Endodermal cell (in vitro differentiated cells): Measurements from ENCODE around the gene FAM221B. TPM values are rescaled to one million over a fixed set of nuclear protein-coding genes. Genes with fewer than 3 reads are reported as not detected.

Source experiments
- DNase-seq: peaks from one replicate; pipeline ENCODE4 v3.0.0-alpha.2; 2017
- H3K27ac ChIP-seq: 2 replicates; pipeline ENCODE4 v1.5.1; 2013; ENCODE audit warnings: mild to moderate bottlenecking, low read depth, low read length, moderate library complexity
- H3K27me3 ChIP-seq: 2 replicates; pipeline ENCODE4 v1.6.1; 2013; ENCODE audit warnings: mild to moderate bottlenecking, low read length, moderate library complexity; ENCODE audit not compliant: insufficient read depth, control insufficient read depth, poor library complexity, severe bottlenecking
- H3K36me3 ChIP-seq: 2 replicates; pipeline ENCODE4 v1.7.0; 2013; ENCODE audit warnings: mild to moderate bottlenecking, low read length, moderate library complexity; ENCODE audit not compliant: control insufficient read depth, insufficient read depth
- H3K4me1 ChIP-seq: one replicate; pipeline ENCODE4 v1.7.0; 2013; ENCODE audit warnings: low read length; ENCODE audit not compliant: control insufficient read depth, insufficient read depth
- H3K4me3 ChIP-seq: 2 replicates; pipeline ENCODE4 v1.5.1; 2013; ENCODE audit warnings: mild to moderate bottlenecking, low read length, moderate library complexity
- H3K9ac ChIP-seq: 2 replicates; pipeline ENCODE4 v1.6.1; 2013; ENCODE audit warnings: mild to moderate bottlenecking, low read length, moderate library complexity; ENCODE audit not compliant: poor library complexity, severe bottlenecking; ENCODE audit errors: extremely low read depth
- H3K9me3 ChIP-seq: 2 replicates; pipeline ENCODE4 v1.6.1; 2013; ENCODE audit warnings: mild to moderate bottlenecking, low read length, moderate library complexity; ENCODE audit not compliant: control insufficient read depth
- H3K27ac Mint-ChIP-seq: 2 replicates; pipeline ENCODE4 v1.8.0; 2020; ENCODE audit warnings: mixed read lengths
- H3K27me3 Mint-ChIP-seq: 2 replicates; pipeline ENCODE4 v1.8.0; 2021; ENCODE audit warnings: mild to moderate bottlenecking, mixed read lengths; ENCODE audit not compliant: insufficient read depth
- H3K36me3 Mint-ChIP-seq: 2 replicates; pipeline ENCODE4 v1.8.0; 2020; ENCODE audit warnings: low read depth, mixed read lengths
- H3K4me1 Mint-ChIP-seq: 2 replicates; pipeline ENCODE4 v1.8.0; 2020; ENCODE audit warnings: mixed read lengths
- H3K4me3 Mint-ChIP-seq: 2 replicates; pipeline ENCODE4 v1.8.0; 2020; ENCODE audit warnings: mild to moderate bottlenecking, moderate library complexity, mixed read lengths
- H3K9me3 Mint-ChIP-seq: 2 replicates; pipeline ENCODE4 v1.8.0; 2020; ENCODE audit warnings: mild to moderate bottlenecking, mixed read lengths
- WGBS, 2 experiments: methylation state at CpG; one replicate each; pipeline versions ENCODE4 v1.1.5 to v1.1.7; 2013; ENCODE audit warnings: missing lambda C conversion rate in 2 of 2, mixed read lengths in 1 of 2; ENCODE audit not compliant: insufficient coverage in 1 of 2, insufficient read length in 1 of 2; 5-methylcytosine and 5-hydroxymethylcytosine counted together
- total RNA-seq, 2 donors: library from RNA; stranded (reverse); fragmentation: NEBNext Ultra II Directional in 1 of 2; extraction: Animal tissue kit (Norgen Biotek cat#: 25700) in 1 of 2; gene quantifications; 2 replicates in 1 of 2; 3 replicates in 1 of 2; pipeline ENCODE4 v1.2.1, GENCODE V29; 2021
- TF ChIP-seq, protein P1 (sequence below): fragments of 200-600 bp; sonication (generic); conservative IDR thresholded peaks from 2 replicates; pipeline ENCODE4 v1.5.0; 2021; ENCODE audit warnings: antibody characterized with exemption, mild to moderate bottlenecking

Gene FAM221B
- total RNA-seq, 2 donors from 2014 or later = 0.22 TPM; not detected in 1

DNA sequence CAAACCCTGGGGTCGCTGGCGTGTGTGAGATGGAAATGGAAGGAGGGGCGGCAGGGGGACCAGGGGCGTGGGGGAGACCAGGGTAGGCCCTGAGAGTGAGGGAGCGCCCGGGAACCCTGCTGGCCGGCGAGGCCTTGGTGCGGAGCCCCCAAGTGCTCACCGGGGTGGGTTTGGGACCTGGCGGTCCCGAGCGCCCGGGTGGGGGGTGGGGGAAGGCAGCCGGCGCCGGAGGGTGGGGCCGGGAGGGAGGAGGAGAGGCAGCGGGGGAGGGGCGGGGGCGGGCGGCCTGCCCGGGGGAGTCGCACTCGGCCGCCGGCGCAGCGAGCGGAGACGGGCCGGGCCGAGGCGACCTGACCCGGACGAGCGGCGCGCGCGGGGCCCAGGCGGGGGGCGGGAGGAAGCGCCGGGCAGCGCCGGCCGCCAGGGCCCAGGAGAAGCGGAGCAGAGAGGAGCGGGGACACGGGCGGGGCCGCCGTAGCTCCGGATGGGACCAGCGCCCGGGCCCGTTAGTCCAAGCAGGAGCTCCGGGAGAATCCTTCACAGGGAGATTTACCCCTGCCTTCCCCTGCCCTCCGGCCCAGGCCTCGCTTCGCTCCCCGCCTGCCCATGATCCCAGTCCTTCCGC, 37.1 kb downstream of the FAM221B start, which contains the start of gene NPR2:
Gene NPR2 (plus strand): TSS at position 295 of the 625 bp plus-strand sequence. CDS start 818 bp downstream, outside the sequence.
- Histone ChIP-seq H3K9me3 (no peaks in the 10 kb centered on the region), H3K36me3 (no peaks in the 10 kb centered on the region), H3K4me3 (no peak within 1 kb of the TSS), H3K4me1 (peaks cover 7% of the 10 kb centered on the region), H3K27me3 (no peaks in the 10 kb centered on the region), H3K9ac (no peak within 1 kb of the TSS), H3K27ac (peak within 1 kb of the TSS; percentile 59)
- Mint-ChIP-seq H3K27me3 (peaks cover 5% of the 10 kb centered on the region), H3K4me1 (peaks cover 12% of the 10 kb centered on the region), H3K9me3 (no peaks in the 10 kb centered on the region), H3K4me3 (peak within 1 kb of the TSS; percentile 65), H3K36me3 (peaks cover 11% of the 10 kb centered on the region), H3K27ac (peak within 1 kb of the TSS; percentile 61)
- DNase-seq = peak; percentile 79
- WGBS, 2 experiments = 2 to 7% methylated on average over 11 to 54 of the region's 64 CpGs
- TF ChIP-seq, protein P1, sequence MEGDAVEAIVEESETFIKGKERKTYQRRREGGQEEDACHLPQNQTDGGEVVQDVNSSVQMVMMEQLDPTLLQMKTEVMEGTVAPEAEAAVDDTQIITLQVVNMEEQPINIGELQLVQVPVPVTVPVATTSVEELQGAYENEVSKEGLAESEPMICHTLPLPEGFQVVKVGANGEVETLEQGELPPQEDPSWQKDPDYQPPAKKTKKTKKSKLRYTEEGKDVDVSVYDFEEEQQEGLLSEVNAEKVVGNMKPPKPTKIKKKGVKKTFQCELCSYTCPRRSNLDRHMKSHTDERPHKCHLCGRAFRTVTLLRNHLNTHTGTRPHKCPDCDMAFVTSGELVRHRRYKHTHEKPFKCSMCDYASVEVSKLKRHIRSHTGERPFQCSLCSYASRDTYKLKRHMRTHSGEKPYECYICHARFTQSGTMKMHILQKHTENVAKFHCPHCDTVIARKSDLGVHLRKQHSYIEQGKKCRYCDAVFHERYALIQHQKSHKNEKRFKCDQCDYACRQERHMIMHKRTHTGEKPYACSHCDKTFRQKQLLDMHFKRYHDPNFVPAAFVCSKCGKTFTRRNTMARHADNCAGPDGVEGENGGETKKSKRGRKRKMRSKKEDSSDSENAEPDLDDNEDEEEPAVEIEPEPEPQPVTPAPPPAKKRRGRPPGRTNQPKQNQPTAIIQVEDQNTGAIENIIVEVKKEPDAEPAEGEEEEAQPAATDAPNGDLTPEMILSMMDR = no peak

- 47 to 59% methylated on average over 22 to 37 of the region's 37 CpGs for WGBS, 2 experiments
Observed at GRCh38 chr9:35790385-35791296, 37.9 kb downstream of the FAM221B start.

GRCh38 chr9:35790025-35790384, 38.5 kb downstream of the FAM221B start:
- Mint-ChIP-seq H3K9me3 (no peaks in the 10 kb centered on the region), H3K27me3 (peaks cover 5% of the 10 kb centered on the region), H3K36me3 (peaks cover 20% of the 10 kb centered on the region), H3K4me1 (peaks cover 12% of the 10 kb centered on the region), H3K4me3 (no peak overlapping the region), H3K27ac (no peak overlapping the region)
- DNase-seq = no peak
- Histone ChIP-seq H3K9ac (no peak overlapping the region), H3K27me3 (no peaks in the 10 kb centered on the region), H3K27ac (no peak overlapping the region), H3K36me3 (no peaks in the 10 kb centered on the region), H3K4me1 (peaks cover 7% of the 10 kb centered on the region), H3K4me3 (no peak overlapping the region), H3K9me3 (no peaks in the 10 kb centered on the region)
- TF ChIP-seq, protein P1 = no peak
- 40 to 49% methylated on average over 4 of the region's 4 CpGs for WGBS, 2 experiments

More at GRCh38 chr9:35790385-35791296, 37.9 kb downstream of the FAM221B start:
- DNase-seq = peak; percentile 86
- Histone ChIP-seq H3K4me1 (peaks cover 7% of the 10 kb centered on the region), H3K27ac (peak overlapping the region; percentile 59), H3K27me3 (no peaks in the 10 kb centered on the region), H3K9ac (no peak overlapping the region), H3K9me3 (no peaks in the 10 kb centered on the region), H3K36me3 (no peaks in the 10 kb centered on the region), H3K4me3 (no peak overlapping the region)
- Mint-ChIP-seq H3K27ac (peak overlapping the region; percentile 61), H3K4me3 (peak overlapping the region; percentile 65), H3K9me3 (no peaks in the 10 kb centered on the region), H3K27me3 (peaks cover 5% of the 10 kb centered on the region), H3K4me1 (peaks cover 12% of the 10 kb centered on the region), H3K36me3 (peaks cover 19% of the 10 kb centered on the region)
- TF ChIP-seq, protein P1 = peak; percentile 87
